HCT116 (cell line): ENCODE measurements around the gene HIPK3. TPM values are rescaled to one million over a fixed set of nuclear protein-coding genes. Genes with fewer than 3 reads are reported as not detected.

Experiments
- ATAC-seq: fragments of 200-7000 bp; cut with Tn5 transposase; 2 replicates; pipeline ENCODE4 v1.9.1; 2020; ENCODE audit warnings: mild to moderate bottlenecking, moderate library complexity
- BruUV-seq: library from RNA; stranded (reverse); fragments of 400-500 nt; replicated peaks from 2 replicates; lab custom pipeline; 2021; lab: Mats Ljungman, UMichigan
- CTCF ChIA-PET: fragments of 300-600 bp; sonication (Branson Sonifier 250); formaldehyde crosslinking; loops from one replicate; lab custom pipeline; 2021; ENCODE audit warnings: antibody characterized with exemption; lab: Charles Lee
- POLR2A ChIA-PET: fragments of 300-600, 350-600 bp; sonication (Branson Sonifier 250); formaldehyde crosslinking; loops from one replicate; lab custom pipeline; 2021; ENCODE audit warnings: antibody characterized with exemption; lab: Charles Lee
- RAD21 ChIA-PET, 2 experiments: fragments of 300-600 bp; sonication (Branson Sonifier 250); formaldehyde crosslinking; loops; one replicate each; lab custom pipeline; 2023; ENCODE audit warnings: low total read pairs in 2 of 2; ENCODE audit not compliant: uncharacterized antibody in 2 of 2, unreplicated experiment in 2 of 2, low non-redundant PET in 1 of 2; lab: Charles Lee
- DNase-seq: peaks from one replicate; pipeline ENCODE4 v3.0.0-alpha.2; 2010; ENCODE audit warnings: low read depth, low spot score
- H2AFZ ChIP-seq: fragments of 200-600 bp; shearing (Covaris generic), sonication (generic); 2 replicates; pipeline ENCODE4 v1.6.1; 2017; ENCODE audit warnings: low read depth, mixed run types, mixed read lengths, antibody characterized with exemption, low read length; ENCODE audit not compliant: poor library complexity, severe bottlenecking
- H3K27ac ChIP-seq: 2 replicates; pipeline ENCODE4 v1.5.1; 2012; ENCODE audit warnings: low read depth, low read length
- H3K27me3 ChIP-seq: fragments of 200-600 bp; sonication (generic); 2 replicates; pipeline ENCODE4 v1.6.1; 2016; ENCODE audit warnings: mixed run types, low read length, mixed read lengths; ENCODE audit not compliant: insufficient read depth
- H3K36me3 ChIP-seq, 2 experiments: fragments of 200-500 bp in 1 of 2; fragments of 200-600 bp in 1 of 2; sonication (Bioruptor generic) in 1 of 2; sonication (generic) in 1 of 2; 2 replicates each; pipeline versions ENCODE4 v1.5.1 to v1.6.1; 2014 to 2016; ENCODE audit warnings: low read length in 2 of 2, inconsistent platforms in 1 of 2, mixed read lengths in 1 of 2, mixed run types in 1 of 2; ENCODE audit not compliant: insufficient read depth in 2 of 2, control insufficient read depth in 1 of 2
- H3K4me1 ChIP-seq, 2 experiments: fragments of 200-600 bp in 1 of 2; sonication (generic) in 1 of 2; 2 replicates each; pipeline versions ENCODE4 v1.5.1 to v1.6.1; 2012 to 2017; ENCODE audit warnings: low read length in 2 of 2, inconsistent platforms in 1 of 2, mild to moderate bottlenecking in 1 of 2, mixed read lengths in 1 of 2, mixed run types in 1 of 2, moderate library complexity in 1 of 2; ENCODE audit not compliant: insufficient read depth in 2 of 2, control insufficient read depth in 1 of 2
- H3K4me2 ChIP-seq: fragments of 200-600 bp; sonication (generic); 2 replicates; pipeline ENCODE4 v1.6.1; 2017; ENCODE audit warnings: mixed run types, low read length, mixed read lengths
- H3K4me3 ChIP-seq, 2 experiments: fragments of 200-600 bp in 1 of 2; sonication (generic) in 1 of 2; replicated peaks in 1 of 2; 2 replicates each; pipeline ENCODE4 v1.5.1; 2011 to 2016; ENCODE audit warnings: low read length in 2 of 2, control low read depth in 1 of 2, low read depth in 1 of 2, mild to moderate bottlenecking in 1 of 2, mixed read lengths in 1 of 2, mixed run types in 1 of 2
- H3K79me2 ChIP-seq: fragments of 200-600 bp; sonication (generic); 2 replicates; pipeline ENCODE4 v1.6.1; 2017; ENCODE audit warnings: mild to moderate bottlenecking, mixed run types, low read length, moderate library complexity, mixed read lengths; ENCODE audit not compliant: insufficient read depth
- H3K9ac ChIP-seq: fragments of 200-600 bp; sonication (generic); 2 replicates; pipeline ENCODE4 v1.6.1; 2016; ENCODE audit warnings: low read length, mixed read lengths
- H3K9me2 ChIP-seq: fragments of 200-600 bp; sonication (generic), shearing (Covaris generic); 2 replicates; pipeline ENCODE4 v1.6.1; 2017; ENCODE audit warnings: mixed run types, mild to moderate bottlenecking, moderate library complexity; ENCODE audit not compliant: insufficient read depth
- H3K9me3 ChIP-seq, 2 experiments: fragments of 200-500 bp in 1 of 2; fragments of 200-600 bp in 1 of 2; sonication (Bioruptor generic) in 1 of 2; sonication (generic) in 1 of 2; 2 replicates each; pipeline ENCODE4 v1.6.1; 2014 to 2017; ENCODE audit warnings: low read length in 2 of 2, mixed read lengths in 2 of 2, inconsistent platforms in 1 of 2, low read depth in 1 of 2, mild to moderate bottlenecking in 1 of 2, mixed run types in 1 of 2, moderate library complexity in 1 of 2; ENCODE audit not compliant: control insufficient read depth in 1 of 2, insufficient read depth in 1 of 2
- H4K20me1 ChIP-seq: fragments of 200-600 bp; sonication (generic), shearing (Covaris generic); 2 replicates; pipeline ENCODE4 v1.6.1; 2017; ENCODE audit warnings: mixed run types, mild to moderate bottlenecking, moderate library complexity; ENCODE audit not compliant: insufficient read depth
- ATF3 ChIP-seq: IDR thresholded peaks from 2 replicates; pipeline ENCODE4 v1.6.1; 2012
- CEBPB ChIP-seq: IDR thresholded peaks from 2 replicates; pipeline ENCODE4 v1.6.1; 2012; ENCODE audit warnings: low read depth
- EGR1 ChIP-seq: IDR thresholded peaks from 2 replicates; pipeline ENCODE4 v1.6.1; 2012; ENCODE audit warnings: low read depth
- EZH2 ChIP-seq: fragments of 200-600 bp; sonication (generic); IDR thresholded peaks from 2 replicates; pipeline ENCODE4 v1.6.1; 2017; ENCODE audit warnings: antibody characterized with exemption, mixed run types
- MAX ChIP-seq: IDR thresholded peaks from 2 replicates; pipeline ENCODE4 v1.6.1; 2012
- POLR2AphosphoS5 ChIP-seq: IDR thresholded peaks from 2 replicates; pipeline ENCODE4 v1.6.1; 2011; ENCODE audit warnings: mild to moderate bottlenecking, low read depth, low read length, moderate library complexity
- RAD21 ChIP-seq: IDR thresholded peaks from 2 replicates; pipeline ENCODE4 v1.6.1; 2012; ENCODE audit warnings: low read depth, mild to moderate bottlenecking
- REST ChIP-seq: IDR thresholded peaks from 2 replicates; pipeline ENCODE4 v1.6.1; 2012; ENCODE audit warnings: low read depth
- SIN3A ChIP-seq: IDR thresholded peaks from 2 replicates; pipeline ENCODE4 v1.6.1; 2012; ENCODE audit warnings: low read depth
- TCF7L2 ChIP-seq: IDR thresholded peaks from 2 replicates; pipeline ENCODE4 v1.7.0; 2011; ENCODE audit warnings: borderline replicate concordance, inconsistent platforms; ENCODE audit not compliant: insufficient read depth, insufficient read length; ENCODE audit errors: extremely low read depth
- YY1 ChIP-seq: IDR thresholded peaks from 2 replicates; pipeline ENCODE4 v1.6.1; 2011; ENCODE audit warnings: low read length, low read depth, moderate library complexity, mild to moderate bottlenecking; ENCODE audit not compliant: insufficient replicate concordance; ENCODE audit errors: extremely low read depth
- intact Hi-C: fragments of 100-400 bp; cut with micrococcal nuclease; formaldehyde crosslinking; loops from 2 replicates; pipeline ENCODE4 v1.10.0; 2022
- total RNA-seq: library from RNA; stranded (reverse); gene quantifications from one replicate; pipeline ENCODE4 v1.2.1, GENCODE V29; 2021; ENCODE audit not compliant: unreplicated experiment

HIPK3 gene
- total RNA-seq, 1 experiment from 2014 or later = 35.2 TPM

- no peak overlapping the region for H3K9ac ChIP-seq
- H3K9me2 ChIP-seq = no peaks in the 10 kb centered on the region
- POLR2A ChIA-PET = no interaction called here
- no peaks in the 10 kb centered on the region for H3K9me3 ChIP-seq
- intact Hi-C loops = no loop called here
- ATAC-seq (no peak), DNase-seq (no peak)
- peaks cover 4 to 28% of the 10 kb centered on the region in 2 experiments for H3K4me1 ChIP-seq
- no peak overlapping the region for H3K27ac ChIP-seq
- no peak overlapping the region for H2AFZ ChIP-seq
- H4K20me1 ChIP-seq = no peaks in the 10 kb centered on the region
- CTCF ChIA-PET = no interaction called here
- no peaks in the 10 kb centered on the region; the same call in 1 of the 2 replicates for H3K27me3 ChIP-seq
- no peak overlapping the region for H3K4me2 ChIP-seq
- no peaks in the 10 kb centered on the region for H3K79me2 ChIP-seq
- no TSS peak for BruUV-seq
- no peak overlapping the region for H3K4me3 ChIP-seq
- H3K36me3 ChIP-seq = no peaks in the 10 kb centered on the region
- TF ChIP-seq CEBPB (no peak), TCF7L2 (no peak), YY1 (no peak), REST (no peak), EGR1 (no peak), ATF3 (no peak), POLR2AphosphoS5 (no peak), RAD21 (no peak), SIN3A (no peak), EZH2 (no peak), MAX (no peak)
- TF ChIP-seq, all 23 proteins: peak for 0
- RAD21 ChIA-PET = no interaction called here
These were observed 118.1 kb downstream of the HIPK3 start for GRCh38 chr11:33375236-33375635.
